ENCODE data around the gene CACNA2D3.
"Not testable (repeated sequence)": the region's sequence is repeated elsewhere in the genome, so short reads cannot be mapped to it uniquely, and the experiment has no call there.

CACNA2D3 gene

GRCh38 chr3:54093491-54094248 is 28.7 kb upstream of the CACNA2D3 start:
- TF ChIP-seq POLR2AphosphoS5 (IDR thresholded peaks at IDR 0.05; ENCODE audit: low read depth, low read length), result no peak
- no peak for TF ChIP-seq POU2F2 (IDR thresholded peaks at IDR 0.05; ENCODE audit: low read depth, low read length)
- TF ChIP-seq POLR2A (IDR thresholded peaks at IDR 0.05; ENCODE audit: low read depth, low read length), result no peak
- TF ChIP-seq TAF1 (IDR thresholded peaks at IDR 0.05; ENCODE audit: low read depth, low read length), result no peak
- TF ChIP-seq SPI1 (IDR thresholded peaks at IDR 0.05; ENCODE audit: low read depth, low read length), result no peak
- TF ChIP-seq PAX5 (IDR thresholded peaks at IDR 0.05; ENCODE audit: insufficient read depth, low read length, severe bottlenecking), result no peak
- FAIRE-seq (no peak), DNase-seq (ENCODE audit: insufficient read length, low spot score) (no peak)

DNA sequence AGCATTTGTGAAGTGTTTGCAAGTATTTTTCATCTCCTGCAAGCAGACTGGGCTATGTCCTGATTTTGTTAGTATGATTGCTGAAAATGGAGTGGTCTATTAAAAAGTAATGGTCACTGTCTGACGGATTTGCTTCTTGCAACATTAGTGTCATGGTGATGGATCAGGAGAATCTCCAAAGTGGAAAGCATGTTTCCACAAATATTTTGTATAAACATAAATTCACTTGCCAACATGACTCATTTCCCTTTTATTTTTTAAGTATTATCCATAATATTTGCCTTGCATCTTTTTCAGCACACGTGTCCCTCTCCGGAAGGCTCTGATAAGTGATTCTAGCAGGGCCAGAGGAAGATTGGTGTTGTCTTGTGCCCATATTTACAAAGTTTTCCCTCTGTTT is 27.4 kb upstream of the CACNA2D3 start:
- TF ChIP-seq POLR2AphosphoS5 (IDR thresholded peaks at IDR 0.05; ENCODE audit: low read depth, low read length) (no peak), POU2F2 (IDR thresholded peaks at IDR 0.05; ENCODE audit: low read depth, low read length) (no peak), TAF1 (IDR thresholded peaks at IDR 0.05; ENCODE audit: low read depth, low read length) (no peak), POLR2A (IDR thresholded peaks at IDR 0.05; ENCODE audit: low read depth, low read length) (no peak), SPI1 (IDR thresholded peaks at IDR 0.05; ENCODE audit: low read depth, low read length) (no peak), PAX5 (IDR thresholded peaks at IDR 0.05; ENCODE audit: insufficient read depth, low read length, severe bottlenecking) (no peak)
- DNase-seq (ENCODE audit: insufficient read length, low spot score) (no peak), FAIRE-seq (no peak)

- TF ChIP-seq PAX5 (IDR thresholded peaks at IDR 0.05; ENCODE audit: insufficient read depth, low read length, severe bottlenecking) (no peak), TAF1 (IDR thresholded peaks at IDR 0.05; ENCODE audit: low read depth, low read length) (no peak), POLR2A (IDR thresholded peaks at IDR 0.05; ENCODE audit: low read depth, low read length) (no peak), SPI1 (IDR thresholded peaks at IDR 0.05; ENCODE audit: low read depth, low read length) (no peak), POU2F2 (IDR thresholded peaks at IDR 0.05; ENCODE audit: low read depth, low read length) (no peak), POLR2AphosphoS5 (IDR thresholded peaks at IDR 0.05; ENCODE audit: low read depth, low read length) (no peak)
- FAIRE-seq, result no peak
- DNase-seq (ENCODE audit: insufficient read length, low spot score), result no peak
Measured at GRCh38 chr3:54099381-54099780, 23.0 kb upstream of the CACNA2D3 start.

GRCh38 chr3:54104084-54104483 is 18.3 kb upstream of the CACNA2D3 start:
- TF ChIP-seq SPI1 (IDR thresholded peaks at IDR 0.05; ENCODE audit: low read depth, low read length) (no peak), PAX5 (IDR thresholded peaks at IDR 0.05; ENCODE audit: insufficient read depth, low read length, severe bottlenecking) (no peak), POLR2A (IDR thresholded peaks at IDR 0.05; ENCODE audit: low read depth, low read length) (no peak), POLR2AphosphoS5 (IDR thresholded peaks at IDR 0.05; ENCODE audit: low read depth, low read length) (no peak), TAF1 (IDR thresholded peaks at IDR 0.05; ENCODE audit: low read depth, low read length) (no peak), POU2F2 (IDR thresholded peaks at IDR 0.05; ENCODE audit: low read depth, low read length) (no peak)
- FAIRE-seq, result no peak
- DNase-seq (ENCODE audit: insufficient read length, low spot score), result no peak

DNA sequence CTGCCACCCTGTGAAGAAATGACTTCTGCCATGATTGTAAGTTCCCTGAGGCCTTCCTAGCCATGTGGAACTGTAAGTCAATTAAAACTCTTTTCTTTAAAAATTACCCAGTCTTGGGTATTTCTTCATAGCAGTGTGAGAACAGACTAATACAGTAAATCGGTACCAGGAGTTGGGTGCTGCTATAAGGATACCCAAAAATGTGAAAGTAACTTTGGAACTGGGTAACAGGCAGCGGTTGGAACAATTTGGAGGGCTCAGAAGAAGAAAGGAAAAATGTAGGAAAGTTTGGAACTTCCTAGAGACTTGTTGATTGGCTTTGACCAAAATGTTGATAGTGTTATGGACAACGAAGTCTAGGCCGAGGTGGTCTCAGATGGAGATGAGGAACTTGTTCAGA is 6.2 kb upstream of the CACNA2D3 start:
- DNase-seq (ENCODE audit: insufficient read length, low spot score); FAIRE-seq: not testable (repeated sequence)

DNA sequence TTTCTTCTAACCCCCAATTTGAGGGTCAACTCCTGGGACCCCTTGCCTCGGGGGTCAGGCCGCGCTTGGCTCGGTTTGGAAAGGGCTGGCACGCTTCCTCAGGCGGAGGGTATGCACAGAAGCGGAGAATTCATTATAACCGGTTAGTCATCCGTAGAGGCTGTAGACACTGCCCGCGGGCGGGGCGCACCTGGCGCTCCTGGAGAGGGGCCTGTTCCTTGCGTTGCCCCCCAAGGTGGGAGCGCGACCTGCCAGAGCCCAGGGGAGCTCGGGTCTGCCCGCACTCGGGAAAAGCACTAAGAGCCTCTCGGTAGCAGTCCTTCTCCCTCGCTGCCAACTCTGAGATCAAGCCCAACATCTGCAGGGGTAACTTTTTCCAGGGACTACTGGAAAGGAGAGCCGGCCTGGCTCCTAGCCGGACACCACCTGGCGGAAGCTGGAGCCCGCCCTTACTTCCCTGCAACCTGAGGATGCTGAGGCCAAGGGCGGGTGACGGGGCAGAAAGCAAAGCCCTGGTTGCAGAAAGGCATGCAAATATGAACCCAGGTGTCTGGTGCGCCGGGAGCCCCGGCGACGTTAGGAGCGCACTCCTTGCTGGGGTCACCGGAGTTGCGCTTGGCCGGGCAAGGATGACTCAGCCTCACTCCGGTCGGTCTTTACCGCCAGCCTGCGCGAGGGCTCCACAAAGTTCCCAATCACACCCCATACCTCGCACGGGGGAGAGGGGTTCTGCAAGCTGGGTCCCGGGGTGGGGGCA is 1.5 kb upstream of the CACNA2D3 start:
- DNase-seq (ENCODE audit: insufficient read length, low spot score), result peak; percentile 52
- FAIRE-seq, result peak; percentile 26
- TF ChIP-seq SPI1 (IDR thresholded peaks at IDR 0.05; ENCODE audit: low read depth, low read length) (no peak), PAX5 (IDR thresholded peaks at IDR 0.05; ENCODE audit: insufficient read depth, low read length, severe bottlenecking) (peak; percentile 62)

GRCh38 chr3:54121414-54122323 is 683 bp upstream of the CACNA2D3 start:
- FAIRE-seq (no peak), DNase-seq (ENCODE audit: insufficient read length, low spot score) (peak; percentile 28)
- TF ChIP-seq POU2F2 (IDR thresholded peaks at IDR 0.05; ENCODE audit: low read depth, low read length) (no peak), SPI1 (IDR thresholded peaks at IDR 0.05; ENCODE audit: low read depth, low read length) (no peak), POLR2A (IDR thresholded peaks at IDR 0.05; ENCODE audit: low read depth, low read length) (no peak), POLR2AphosphoS5 (IDR thresholded peaks at IDR 0.05; ENCODE audit: low read depth, low read length) (no peak), TAF1 (IDR thresholded peaks at IDR 0.05; ENCODE audit: low read depth, low read length) (no peak), PAX5 (IDR thresholded peaks at IDR 0.05; ENCODE audit: insufficient read depth, low read length, severe bottlenecking) (no peak)

GRCh38 chr3:54123003-54123775 is 837 bp downstream of the CACNA2D3 start:
- DNase-seq (ENCODE audit: insufficient read length, low spot score) (no peak), FAIRE-seq (no peak)
- TF ChIP-seq SPI1 (IDR thresholded peaks at IDR 0.05; ENCODE audit: low read depth, low read length) (no peak), TAF1 (IDR thresholded peaks at IDR 0.05; ENCODE audit: low read depth, low read length) (no peak), POLR2AphosphoS5 (IDR thresholded peaks at IDR 0.05; ENCODE audit: low read depth, low read length) (no peak)

GRCh38 chr3:54123776-54124196 is 1.4 kb downstream of the CACNA2D3 start:
- no peak for FAIRE-seq
- TF ChIP-seq POU2F2 (IDR thresholded peaks at IDR 0.05; ENCODE audit: low read depth, low read length) (no peak), SPI1 (IDR thresholded peaks at IDR 0.05; ENCODE audit: low read depth, low read length) (no peak), POLR2AphosphoS5 (IDR thresholded peaks at IDR 0.05; ENCODE audit: low read depth, low read length) (no peak), TAF1 (IDR thresholded peaks at IDR 0.05; ENCODE audit: low read depth, low read length) (no peak)
- DNase-seq (ENCODE audit: insufficient read length, low spot score), result no peak

Data from GM12891 (cell line).